Kidney epithelial cell (primary cell): ENCODE results near the gene FDXR. TPM values are rescaled to one million over a fixed set of nuclear protein-coding genes. Genes with fewer than 3 reads are reported as not detected.

Source experiments
- DNase-seq: peaks from one replicate; pipeline ENCODE4 v3.0.0-alpha.2; 2010; ENCODE audit warnings: low read depth
- H3K27me3 ChIP-seq: 2 replicates; pipeline ENCODE4 v1.6.0; 2011; ENCODE audit warnings: low read length; ENCODE audit not compliant: control insufficient read depth, insufficient read depth
- H3K36me3 ChIP-seq: 2 replicates; pipeline ENCODE4 v1.5.1; 2011; ENCODE audit warnings: low read length; ENCODE audit not compliant: control insufficient read depth, insufficient read depth
- H3K4me3 ChIP-seq: 2 replicates; pipeline ENCODE4 v1.5.1; 2011; ENCODE audit warnings: low read depth, mild to moderate bottlenecking, control low read depth, low read length
- total RNA-seq: library from RNA; depleted of rRNA; stranded (reverse); fragments of >200 nt; gene quantifications from 2 replicates; pipeline ENCODE4 v1.2.3, GENCODE V29; 2015
- TF ChIP-seq, protein P1 (sequence below): IDR thresholded peaks from 2 replicates; pipeline ENCODE4 v1.5.1; 2011; ENCODE audit warnings: mild to moderate bottlenecking, moderate library complexity, low read length, control low read depth, inconsistent platforms; ENCODE audit not compliant: insufficient read depth, poor library complexity, severe bottlenecking

The FDXR gene
- total RNA-seq, 1 donor from 2014 or later: 34.0 TPM

- DNase-seq: no peak
- Histone ChIP-seq H3K27me3 (peaks cover 59% of the 10 kb centered on the region), H3K4me3 (no peak within 1 kb of the TSS), H3K36me3 (no peaks in the 10 kb centered on the region)
- TF ChIP-seq, protein P1, sequence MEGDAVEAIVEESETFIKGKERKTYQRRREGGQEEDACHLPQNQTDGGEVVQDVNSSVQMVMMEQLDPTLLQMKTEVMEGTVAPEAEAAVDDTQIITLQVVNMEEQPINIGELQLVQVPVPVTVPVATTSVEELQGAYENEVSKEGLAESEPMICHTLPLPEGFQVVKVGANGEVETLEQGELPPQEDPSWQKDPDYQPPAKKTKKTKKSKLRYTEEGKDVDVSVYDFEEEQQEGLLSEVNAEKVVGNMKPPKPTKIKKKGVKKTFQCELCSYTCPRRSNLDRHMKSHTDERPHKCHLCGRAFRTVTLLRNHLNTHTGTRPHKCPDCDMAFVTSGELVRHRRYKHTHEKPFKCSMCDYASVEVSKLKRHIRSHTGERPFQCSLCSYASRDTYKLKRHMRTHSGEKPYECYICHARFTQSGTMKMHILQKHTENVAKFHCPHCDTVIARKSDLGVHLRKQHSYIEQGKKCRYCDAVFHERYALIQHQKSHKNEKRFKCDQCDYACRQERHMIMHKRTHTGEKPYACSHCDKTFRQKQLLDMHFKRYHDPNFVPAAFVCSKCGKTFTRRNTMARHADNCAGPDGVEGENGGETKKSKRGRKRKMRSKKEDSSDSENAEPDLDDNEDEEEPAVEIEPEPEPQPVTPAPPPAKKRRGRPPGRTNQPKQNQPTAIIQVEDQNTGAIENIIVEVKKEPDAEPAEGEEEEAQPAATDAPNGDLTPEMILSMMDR: no peak
Observed at GRCh38 chr17:74892974-74893911, 20.4 kb upstream of the FDXR start, which contains the start of gene FADS6. FADS6 (minus strand) TSS chr17:74893633; CDS start chr17:74893595, 38 bp downstream.

GRCh38 chr17:74892013-74892841 lies 19.4 kb upstream of the FDXR start:
- Histone ChIP-seq H3K27me3 (peaks cover 61% of the 10 kb centered on the region), H3K36me3 (no peaks in the 10 kb centered on the region), H3K4me3 (no peak overlapping the region)
- no peak for DNase-seq
- TF ChIP-seq, protein P1: no peak

GRCh38 chr17:74890554-74890953 lies 17.8 kb upstream of the FDXR start:
- Histone ChIP-seq H3K4me3 (no peak overlapping the region), H3K36me3 (no peaks in the 10 kb centered on the region), H3K27me3 (peaks cover 59% of the 10 kb centered on the region)
- TF ChIP-seq, protein P1: no peak
- DNase-seq: no peak

- no peak for DNase-seq
- H3K27me3 ChIP-seq: peaks cover 48% of the 10 kb centered on the region
- H3K4me3 ChIP-seq: no peak overlapping the region
- H3K36me3 ChIP-seq: no peaks in the 10 kb centered on the region
- TF ChIP-seq, protein P1: no peak
Observed at GRCh38 chr17:74888469-74888868, 15.7 kb upstream of the FDXR start.

DNA sequence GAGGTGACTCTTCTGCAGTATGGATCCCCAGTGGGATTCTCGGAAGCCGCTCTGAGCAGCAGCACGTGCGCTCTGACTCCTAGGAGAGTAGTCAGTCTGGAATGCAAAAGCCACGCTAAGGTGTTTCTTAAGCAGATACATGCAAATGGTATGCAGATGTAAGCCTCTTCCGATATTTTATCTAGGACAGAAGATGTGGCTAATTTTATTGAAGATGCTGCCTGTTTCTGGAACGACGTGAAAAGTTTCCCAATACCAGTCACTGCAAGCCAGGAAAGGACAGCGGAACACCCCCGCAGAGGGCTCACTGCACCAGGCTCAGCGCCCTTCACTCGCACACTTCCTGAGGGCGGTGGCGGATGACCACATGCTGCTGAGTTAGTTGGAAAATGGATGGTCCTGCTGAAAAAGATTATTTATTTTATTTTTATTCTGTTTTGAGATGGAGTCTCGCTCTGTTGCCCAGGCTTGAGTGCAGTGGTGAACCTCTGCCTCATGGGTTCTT lies 10.5 kb upstream of the FDXR start:
- TF ChIP-seq, protein P1: no peak
- Histone ChIP-seq H3K36me3 (no peaks in the 10 kb centered on the region), H3K27me3 (peaks cover 18% of the 10 kb centered on the region), H3K4me3 (no peak overlapping the region)
- DNase-seq: no peak
